ENCODE results near the gene CARMIL3. TPM values are rescaled to one million over a fixed set of nuclear protein-coding genes. Genes with fewer than 3 reads are reported as not detected.
A peak's percentile ranks its signal among the peaks of the same experiment; 100 is the strongest.

The CARMIL3 gene
- total RNA-seq, 1 donor from 2014 or later: 0.34 TPM

DNA sequence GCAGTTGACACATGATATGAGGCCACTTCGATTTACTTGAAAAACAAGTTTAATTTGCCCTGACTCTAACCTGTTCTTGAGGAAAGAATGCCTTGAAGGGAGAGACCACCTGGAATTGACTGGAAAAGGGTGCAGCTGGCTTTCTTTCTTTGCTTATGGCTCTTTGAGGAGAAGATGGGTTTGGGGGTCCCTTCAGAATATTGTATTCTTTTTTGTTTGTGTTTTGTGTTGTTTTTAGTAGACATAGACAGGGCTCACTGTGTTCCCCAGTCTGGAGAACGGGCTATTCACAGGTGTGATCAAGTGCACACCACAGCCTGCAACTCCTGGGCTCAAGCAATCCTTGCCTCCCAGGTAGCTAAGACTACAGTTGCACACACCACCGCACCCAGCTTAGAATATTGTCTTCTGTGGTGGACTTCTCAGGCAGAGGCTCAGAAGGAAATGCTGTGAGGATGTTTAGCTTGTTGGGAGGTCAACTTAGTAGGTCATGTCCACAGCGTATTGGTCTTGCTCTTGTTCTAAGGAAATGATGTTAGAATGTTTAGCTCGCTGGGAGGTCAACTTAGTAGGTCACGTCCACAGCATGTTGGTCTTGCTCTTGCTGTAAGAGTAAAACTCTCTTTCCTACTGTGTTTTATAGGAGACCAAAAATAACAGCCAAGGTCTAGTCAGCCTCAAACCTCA is 64.5 kb downstream of the CARMIL3 start:
- H4K20me1 ChIP-seq (ENCODE audit: insufficient read depth, low read length): no peaks in the 10 kb centered on the region
- Mint-ChIP-seq H3K27me3 (ENCODE audit: low read depth, unreplicated experiment) (no peaks in the 10 kb centered on the region), H3K27ac (ENCODE audit: unreplicated experiment) (no peak overlapping the region), H3K9me3 (ENCODE audit: unreplicated experiment) (no peaks in the 10 kb centered on the region), H3K36me3 (ENCODE audit: low read depth, unreplicated experiment) (peaks cover 23% of the 10 kb centered on the region), H3K4me3 (ENCODE audit: unreplicated experiment) (peak overlapping the region; percentile 94), H3K4me1 (ENCODE audit: low read depth, unreplicated experiment) (peaks cover 8% of the 10 kb centered on the region)
- peaks cover 25% of the 10 kb centered on the region for H3K36me3 ChIP-seq (ENCODE audit: insufficient read depth, low read length)
- no peak overlapping the region for H3K27ac ChIP-seq (ENCODE audit: low read depth, low read length)
- H3K4me3 ChIP-seq (ENCODE audit: insufficient read depth, low read depth, low read length): no peak overlapping the region
- peaks cover 13% of the 10 kb centered on the region for H3K4me1 ChIP-seq (ENCODE audit: insufficient read depth, low read length)
- H2AFZ ChIP-seq (ENCODE audit: low read depth, low read length): no peak overlapping the region
- no peak for TF ChIP-seq EZH2 (IDR thresholded peaks at IDR 0.05; ENCODE audit: insufficient read depth, low read length)
- DNase-seq (ENCODE audit: low read depth): no peak
- H3K9ac ChIP-seq (ENCODE audit: low read length): peak overlapping the region; percentile 93
- peaks cover 7% of the 10 kb centered on the region for H3K79me2 ChIP-seq (ENCODE audit: insufficient read depth, low read length)
- H3K9me3 ChIP-seq (ENCODE audit: insufficient read depth, low read depth, low read length): no peaks in the 10 kb centered on the region
- no peaks in the 10 kb centered on the region for H3K27me3 ChIP-seq (ENCODE audit: insufficient read depth, low read length)
- FAIRE-seq: no peak
- peak overlapping the region; percentile 97 for H3K4me2 ChIP-seq (ENCODE audit: low read length)

- FAIRE-seq: no peak
- no peak overlapping the region for H3K27ac ChIP-seq (ENCODE audit: low read depth, low read length)
- peaks cover 23% of the 10 kb centered on the region for H3K36me3 Mint-ChIP-seq (ENCODE audit: low read depth, unreplicated experiment)
- H3K4me2 ChIP-seq (ENCODE audit: low read length): no peak overlapping the region
- H3K9me3 Mint-ChIP-seq (ENCODE audit: unreplicated experiment): no peaks in the 10 kb centered on the region
- peaks cover 7% of the 10 kb centered on the region for H3K79me2 ChIP-seq (ENCODE audit: insufficient read depth, low read length)
- peaks cover 30% of the 10 kb centered on the region for H3K36me3 ChIP-seq (ENCODE audit: insufficient read depth, low read length)
- H3K27me3 Mint-ChIP-seq (ENCODE audit: low read depth, unreplicated experiment): no peaks in the 10 kb centered on the region
- H3K9ac ChIP-seq (ENCODE audit: low read length): no peak overlapping the region
- TF ChIP-seq EZH2 (IDR thresholded peaks at IDR 0.05; ENCODE audit: insufficient read depth, low read length) (no peak), CTCF (IDR thresholded peaks at IDR 0.05; ENCODE audit: insufficient read depth, low read depth, low read length) (no peak)
- H3K4me1 Mint-ChIP-seq (ENCODE audit: low read depth, unreplicated experiment): peaks cover 8% of the 10 kb centered on the region
- no peaks in the 10 kb centered on the region for H3K9me3 ChIP-seq (ENCODE audit: insufficient read depth, low read depth, low read length)
- H3K4me3 ChIP-seq (ENCODE audit: insufficient read depth, low read depth, low read length): no peak overlapping the region
- H3K27ac Mint-ChIP-seq (ENCODE audit: unreplicated experiment): no peak overlapping the region
- no peaks in the 10 kb centered on the region for H4K20me1 ChIP-seq (ENCODE audit: insufficient read depth, low read length)
- H3K27me3 ChIP-seq (ENCODE audit: insufficient read depth, low read length): no peaks in the 10 kb centered on the region
- H3K4me1 ChIP-seq (ENCODE audit: insufficient read depth, low read length): peaks cover 13% of the 10 kb centered on the region
- DNase-seq (ENCODE audit: low read depth): no peak
- no peak overlapping the region for H3K4me3 Mint-ChIP-seq (ENCODE audit: unreplicated experiment)
- no peak overlapping the region for H2AFZ ChIP-seq (ENCODE audit: low read depth, low read length)
Observed at GRCh38 chr14:24117179-24117578, 65.4 kb downstream of the CARMIL3 start.

Other genes starting within 250 kb of the CARMIL3 start
- gene DHRS4, start 98.2 kb upstream of the CARMIL3 start, total RNA-seq: 14.2 and 18.4 TPM in 2 replicates
- gene DHRS4L2, start 63.1 kb upstream of the CARMIL3 start, total RNA-seq: 13.4 and 15.8 TPM in 2 replicates
- gene CPNE6, start 19.6 kb downstream of the CARMIL3 start, total RNA-seq: not detected in 2 replicates
- gene PCK2, start 42.3 kb downstream of the CARMIL3 start, total RNA-seq: 73.8 and 101 TPM in 2 replicates
- 26.9 and 27.1 TPM in 2 replicates for gene DCAF11, start 62.8 kb downstream of the CARMIL3 start, total RNA-seq
- 0.48 and 0.70 TPM in 2 replicates for gene NRL, start 62.9 kb downstream of the CARMIL3 start, total RNA-seq
- gene FITM1, start 78.7 kb downstream of the CARMIL3 start, total RNA-seq: 0.25 TPM in 1 of 2 replicates, not detected in the other
- 116 and 122 TPM in 2 replicates for gene PSME1, start 84.2 kb downstream of the CARMIL3 start, total RNA-seq
- gene EMC9, start 89.6 kb downstream of the CARMIL3 start, total RNA-seq: 16.7 and 18.5 TPM in 2 replicates
- 173 TPM in 2 replicates for gene PSME2, start 94.6 kb downstream of the CARMIL3 start, total RNA-seq
- gene RNF31, start 95.5 kb downstream of the CARMIL3 start, total RNA-seq: 59.0 and 69.8 TPM in 2 replicates
- gene IRF9, start 109.3 kb downstream of the CARMIL3 start, total RNA-seq: 76.0 and 89.4 TPM in 2 replicates
- 33.5 and 46.4 TPM in 2 replicates for gene REC8, start 120.1 kb downstream of the CARMIL3 start, total RNA-seq
- 46.1 and 53.3 TPM in 2 replicates for gene IPO4, start 136.8 kb downstream of the CARMIL3 start, total RNA-seq
- gene TM9SF1, start 143.4 kb downstream of the CARMIL3 start, total RNA-seq: 59.3 and 62.9 TPM in 2 replicates
- gene TSSK4, start 153.7 kb downstream of the CARMIL3 start, total RNA-seq: 0.22 and 0.34 TPM in 2 replicates
- gene CHMP4A, start 161.5 kb downstream of the CARMIL3 start, total RNA-seq: 26.7 and 32.2 TPM in 2 replicates
- 8.9 and 9.9 TPM in 2 replicates for gene MDP1, start 164.1 kb downstream of the CARMIL3 start, total RNA-seq
- gene NEDD8, start 180.4 kb downstream of the CARMIL3 start, total RNA-seq: 233 and 251 TPM in 2 replicates
- 55.5 and 66.5 TPM in 2 replicates for gene GMPR2, start 180.9 kb downstream of the CARMIL3 start, total RNA-seq
- gene TINF2, start 190.6 kb downstream of the CARMIL3 start, total RNA-seq: 33.0 and 36.2 TPM in 2 replicates
- gene TGM1, start 211.2 kb downstream of the CARMIL3 start, total RNA-seq: 3.8 and 4.8 TPM in 2 replicates
- 26.6 and 27.3 TPM in 2 replicates for gene RABGGTA, start 219.6 kb downstream of the CARMIL3 start, total RNA-seq
- gene DHRS1, start 247.8 kb downstream of the CARMIL3 start, total RNA-seq: 26.5 and 30.3 TPM in 2 replicates
- gene NOP9, start 247.8 kb downstream of the CARMIL3 start, total RNA-seq: 22.9 and 23.5 TPM in 2 replicates

All from astrocyte (in vitro differentiated cells and primary cell).